Epidermal melanocyte (primary cell): Measurements from ENCODE around the gene IFRD2.
A peak's percentile ranks its signal among the peaks of the same experiment; 100 is the strongest.

ENCODE experiments used
- DNase-seq: peaks from one replicate; pipeline ENCODE4 v3.0.0; 2011; ENCODE audit warnings: low spot score; ENCODE audit not compliant: insufficient read length

Gene IFRD2, protein sequence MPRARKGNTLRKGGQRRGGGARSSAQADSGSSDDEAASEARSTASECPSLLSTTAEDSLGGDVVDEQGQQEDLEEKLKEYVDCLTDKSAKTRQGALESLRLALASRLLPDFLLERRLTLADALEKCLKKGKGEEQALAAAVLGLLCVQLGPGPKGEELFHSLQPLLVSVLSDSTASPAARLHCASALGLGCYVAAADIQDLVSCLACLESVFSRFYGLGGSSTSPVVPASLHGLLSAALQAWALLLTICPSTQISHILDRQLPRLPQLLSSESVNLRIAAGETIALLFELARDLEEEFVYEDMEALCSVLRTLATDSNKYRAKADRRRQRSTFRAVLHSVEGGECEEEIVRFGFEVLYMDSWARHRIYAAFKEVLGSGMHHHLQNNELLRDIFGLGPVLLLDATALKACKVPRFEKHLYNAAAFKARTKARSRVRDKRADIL

DNA sequence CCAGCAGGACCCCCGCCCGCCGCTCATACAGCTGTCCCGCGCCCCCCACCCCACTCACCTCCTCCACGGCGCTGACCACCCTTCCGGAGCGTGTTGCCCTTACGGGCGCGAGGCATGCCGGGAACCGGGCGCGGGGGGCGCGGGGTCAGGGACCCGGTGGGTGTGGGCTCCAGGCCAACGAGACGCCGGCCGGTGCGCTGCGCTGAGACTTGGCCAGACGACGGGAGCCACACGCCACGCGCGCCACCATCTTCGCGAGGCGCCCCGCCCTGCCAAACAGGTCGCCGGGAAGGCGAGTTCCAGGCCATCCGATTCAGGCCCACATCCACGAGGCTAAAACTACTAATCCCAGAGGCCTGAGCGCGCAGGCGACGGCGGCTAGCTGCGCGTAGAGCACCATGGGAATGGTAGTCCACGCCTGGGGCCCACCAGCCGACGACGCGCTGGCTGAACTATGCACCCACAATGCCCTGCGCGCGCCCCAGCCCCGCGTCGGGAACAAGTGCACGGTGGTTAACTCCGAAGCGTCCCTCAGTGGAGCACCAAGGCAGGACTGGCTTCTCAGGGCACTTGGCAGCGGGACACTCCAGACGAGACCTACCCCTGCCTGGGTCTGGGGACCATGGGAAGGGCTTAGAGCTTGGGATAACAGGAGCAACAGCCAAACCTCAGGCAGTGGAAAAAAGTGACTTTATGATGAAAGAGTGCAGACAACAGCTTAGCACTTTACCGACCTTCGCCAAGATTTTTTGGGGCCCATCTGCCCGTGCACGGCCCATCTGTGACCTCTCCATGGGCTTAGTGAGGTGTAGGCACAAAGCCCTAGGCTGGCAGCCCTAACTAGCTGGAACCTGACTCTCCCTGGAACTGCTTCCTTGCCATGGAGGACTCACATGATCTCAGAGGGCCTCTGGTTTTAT, at the start of gene IFRD2:
Gene IFRD2 (minus strand): TSS at position 271 of the 920 bp plus-strand sequence. CDS start 155 bp downstream, at position 116.
- DNase-seq, result peak; percentile 90

DNA sequence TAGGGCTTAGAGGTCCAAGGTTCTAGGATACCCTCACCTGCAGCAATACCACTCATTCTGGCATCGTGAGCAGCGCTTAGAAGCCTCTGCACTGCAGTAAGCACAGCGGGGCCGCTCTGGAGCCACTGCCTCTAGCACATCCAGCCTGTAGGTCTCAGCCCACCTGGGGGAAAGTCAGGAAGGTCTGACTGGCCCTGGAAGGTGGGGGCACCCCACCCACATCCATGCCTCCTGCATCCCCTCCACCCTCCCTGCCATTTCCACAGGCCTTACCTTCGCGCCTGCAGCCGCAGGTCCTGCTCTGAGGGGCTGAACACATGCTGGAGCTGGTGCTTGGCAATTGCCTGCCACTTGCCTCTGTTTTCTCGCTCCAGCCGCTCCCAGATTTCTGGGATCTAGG, 49.3 kb upstream of the IFRD2 start:
- no peak for DNase-seq

DNA sequence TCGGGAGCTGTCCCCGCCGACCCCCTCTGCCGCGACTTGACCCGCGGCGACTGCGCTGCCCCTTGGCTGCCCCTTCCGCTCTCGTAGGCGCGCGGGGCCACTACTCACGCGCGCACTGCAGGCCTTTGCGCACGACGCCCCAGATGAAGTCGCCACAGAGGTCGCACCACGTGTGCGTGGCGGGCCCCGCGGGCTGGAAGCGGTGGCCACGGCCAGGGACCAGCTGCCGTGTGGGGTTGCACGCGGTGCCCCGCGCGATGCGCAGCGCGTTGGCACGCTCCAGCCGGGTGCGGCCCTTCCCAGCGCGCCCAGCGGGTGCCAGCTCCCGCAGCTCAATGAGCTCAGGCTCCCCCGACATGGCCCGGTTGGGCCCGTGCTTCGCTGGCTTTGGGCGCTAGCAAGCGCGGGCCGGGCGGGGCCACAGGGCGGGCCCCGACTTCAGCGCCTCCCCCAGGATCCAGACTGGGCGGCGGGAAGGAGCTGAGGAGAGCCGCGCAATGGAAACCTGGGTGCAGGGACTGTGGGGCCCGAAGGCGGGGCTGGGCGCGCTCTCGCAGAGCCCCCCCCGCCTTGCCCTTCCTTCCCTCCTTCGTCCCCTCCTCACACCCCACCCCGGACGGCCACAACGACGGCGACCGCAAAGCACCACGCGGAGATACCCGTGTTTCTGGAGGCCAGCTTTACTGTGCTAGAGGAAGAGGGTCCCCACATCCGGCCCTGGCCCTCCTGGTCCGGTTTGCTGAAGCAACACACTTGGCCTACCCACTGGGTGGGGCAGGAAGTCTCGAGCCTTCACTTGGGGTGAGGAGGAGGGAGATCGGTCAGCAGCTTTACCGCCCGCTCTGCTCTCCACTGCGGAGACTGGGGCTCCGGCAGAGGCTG, 48.5 kb upstream of the IFRD2 start, which contains the start of gene RASSF1:
Gene RASSF1 (minus strand): TSS at position 389 of the 882 bp plus-strand sequence. CDS start 31 bp downstream, at position 358.
- no peak for DNase-seq

DNA sequence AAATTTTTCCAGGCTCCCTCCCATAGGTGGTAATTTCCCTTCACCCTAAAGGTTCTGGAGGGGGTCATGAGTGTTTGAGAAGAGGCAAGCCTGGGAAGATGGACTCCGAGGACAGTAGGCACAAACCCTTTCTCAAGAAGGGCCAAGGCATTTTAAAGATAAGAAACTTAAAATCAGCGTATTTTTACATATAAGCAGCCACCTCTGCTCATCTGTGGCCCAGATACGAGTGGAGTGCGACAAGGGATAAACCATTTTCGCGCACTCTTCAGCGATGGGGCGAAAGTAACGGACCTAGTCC, 47.9 kb upstream of the IFRD2 start:
- DNase-seq, result no peak

DNA sequence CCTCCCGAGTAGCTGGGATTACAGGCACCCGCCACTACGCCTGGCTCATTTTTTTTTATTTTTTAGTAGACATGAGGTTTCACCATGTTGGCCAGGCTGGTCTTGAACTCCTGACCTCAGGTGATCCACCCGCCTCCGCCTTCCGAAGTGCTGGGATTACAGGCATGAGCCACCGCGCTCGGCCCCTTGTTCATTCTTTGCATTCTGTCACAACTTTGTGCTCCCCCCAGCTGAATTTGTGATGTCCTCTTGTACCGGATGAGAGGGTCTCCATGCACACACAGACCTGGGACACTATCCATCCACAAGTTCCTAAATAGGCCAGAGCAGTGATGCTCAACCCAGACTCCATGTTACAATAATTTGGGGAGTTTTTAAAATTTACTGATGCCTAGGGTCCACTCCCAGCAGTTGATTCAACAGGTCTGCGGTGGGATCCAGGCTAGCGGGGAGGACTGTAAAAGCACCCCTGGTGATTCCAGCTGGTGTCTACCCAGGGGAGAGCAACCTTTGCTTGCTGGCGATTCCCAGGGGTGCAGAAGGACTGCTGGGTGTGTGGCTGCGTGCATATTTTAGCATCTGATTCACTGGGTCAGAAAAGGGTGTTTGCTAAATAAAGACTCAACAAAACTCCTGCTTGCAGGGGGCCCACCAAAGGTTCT, 47.4 kb upstream of the IFRD2 start:
- no peak for DNase-seq

DNA sequence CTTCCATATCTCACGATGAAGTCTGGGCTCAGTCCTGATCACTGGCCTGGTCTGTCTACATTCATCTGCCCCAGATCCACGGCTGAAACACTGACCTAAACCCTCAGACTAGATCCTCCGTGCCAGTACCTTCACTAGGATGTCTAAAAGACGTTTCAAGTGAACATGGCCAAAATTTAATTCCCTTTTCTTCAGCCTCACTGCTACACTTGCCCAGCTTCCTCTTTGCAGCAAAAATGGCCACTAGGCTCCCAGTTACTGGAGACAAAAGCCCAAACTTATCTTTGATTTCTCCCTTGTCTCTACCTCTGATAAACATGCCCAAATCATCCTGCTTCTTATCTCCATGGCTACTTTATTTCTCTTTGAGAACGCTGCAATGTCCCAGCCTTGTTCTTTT, 46.7 kb upstream of the IFRD2 start:
- DNase-seq, result no peak

DNA sequence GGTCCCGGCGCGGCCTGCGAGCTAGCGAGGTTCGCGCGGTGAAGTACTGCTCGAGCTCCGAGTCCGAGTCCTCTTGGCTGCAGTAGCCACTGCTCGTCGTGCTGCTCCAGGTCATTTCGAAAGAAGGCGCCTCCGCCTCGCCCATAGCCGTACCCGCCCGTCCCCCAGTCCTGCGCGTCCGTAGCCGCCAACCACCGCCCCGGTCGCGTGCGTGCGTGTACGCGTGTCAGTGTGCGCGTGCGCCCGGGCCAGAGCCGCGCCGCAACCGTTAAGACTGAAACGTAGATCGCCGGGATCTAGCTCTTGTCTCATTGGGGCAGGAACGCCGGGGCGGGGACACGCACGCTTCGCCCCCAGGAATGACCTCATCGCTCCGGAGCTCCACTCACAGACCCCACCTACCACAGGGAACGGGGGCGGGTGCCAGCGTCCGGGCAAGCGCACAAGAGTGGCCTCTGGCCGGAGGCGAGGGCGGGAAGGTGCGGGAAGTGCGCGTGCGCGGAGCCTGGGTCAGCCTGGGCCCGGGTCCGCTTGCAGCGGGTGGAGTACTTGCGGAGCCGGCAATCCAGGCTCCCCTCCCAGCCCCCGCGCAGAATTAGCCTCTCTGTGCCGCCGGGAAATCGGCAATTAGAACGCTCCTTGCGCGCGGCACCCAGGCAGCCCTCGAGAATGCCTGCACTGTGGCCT, 45.1 kb upstream of the IFRD2 start:
- peak; percentile 99 for DNase-seq

DNA sequence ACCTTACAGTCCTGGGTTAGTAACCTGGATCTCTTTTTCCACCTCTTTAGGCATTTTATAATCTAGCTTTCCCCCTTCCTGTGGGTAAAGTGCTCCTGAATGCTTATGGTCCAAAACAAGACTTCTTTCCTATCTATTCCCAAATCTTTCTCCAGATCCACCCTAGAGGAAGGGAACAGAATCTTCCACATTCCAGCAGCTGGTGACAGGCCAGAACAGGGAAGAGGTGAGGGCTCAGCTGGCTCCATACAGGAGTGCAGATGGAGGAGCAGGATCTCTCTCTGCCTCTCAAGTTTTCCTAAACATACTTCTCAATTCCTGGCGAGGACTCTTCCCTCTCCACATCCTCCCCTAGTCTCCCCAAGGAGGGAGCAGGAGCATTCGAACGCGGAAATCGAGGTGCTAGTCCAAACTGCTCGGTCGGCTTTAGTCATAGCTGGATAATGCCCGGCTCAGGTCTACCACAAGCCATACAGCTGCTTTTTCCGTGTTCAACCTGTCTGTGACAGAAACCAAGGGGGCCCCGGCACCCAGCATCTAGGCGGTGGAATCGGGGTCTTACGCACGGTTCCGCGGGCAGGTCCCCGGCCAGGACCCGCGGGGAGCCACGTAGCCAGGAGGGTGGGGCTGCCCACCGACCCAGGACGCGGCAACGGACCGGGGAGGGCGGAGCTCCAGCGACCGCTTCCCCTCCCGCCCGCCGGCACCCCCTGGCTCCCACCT, 44.4 kb upstream of the IFRD2 start:
- no peak for DNase-seq

DNA sequence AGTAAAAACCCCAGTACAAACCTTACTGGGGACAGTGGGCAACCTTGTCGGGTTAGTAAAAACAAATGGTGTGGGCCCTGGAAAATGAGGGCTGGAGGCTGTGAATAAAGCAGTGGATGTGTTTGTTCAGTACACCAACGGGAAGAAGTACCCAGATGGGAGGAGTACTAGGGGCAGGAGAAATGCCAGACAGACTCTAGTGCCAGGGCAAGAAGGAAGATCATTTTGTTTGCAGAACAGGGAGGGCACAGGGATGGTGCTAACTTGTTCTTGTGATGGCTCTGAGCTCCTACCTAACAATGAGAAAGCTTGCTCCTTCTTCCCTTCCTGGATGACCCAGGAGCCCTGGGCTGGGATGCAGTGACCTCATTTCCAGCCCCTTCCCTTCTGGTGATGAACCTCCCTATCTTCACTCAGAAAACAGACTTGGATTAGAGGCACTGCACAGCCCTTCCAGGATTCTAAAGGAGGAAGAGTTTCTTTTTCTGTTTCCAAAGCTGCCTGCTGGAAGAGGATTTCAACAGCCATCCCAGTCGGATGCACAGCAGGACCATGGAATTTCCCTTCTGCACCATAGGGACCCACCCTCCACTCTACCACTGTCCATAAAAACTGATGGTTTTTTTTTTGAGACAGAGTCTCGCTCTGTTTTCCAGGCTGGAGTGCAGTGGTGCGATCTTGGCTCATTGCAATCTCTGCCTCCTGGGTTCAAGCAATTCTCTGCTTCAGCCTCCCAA, 42.3 kb upstream of the IFRD2 start:
- no peak for DNase-seq

DNA sequence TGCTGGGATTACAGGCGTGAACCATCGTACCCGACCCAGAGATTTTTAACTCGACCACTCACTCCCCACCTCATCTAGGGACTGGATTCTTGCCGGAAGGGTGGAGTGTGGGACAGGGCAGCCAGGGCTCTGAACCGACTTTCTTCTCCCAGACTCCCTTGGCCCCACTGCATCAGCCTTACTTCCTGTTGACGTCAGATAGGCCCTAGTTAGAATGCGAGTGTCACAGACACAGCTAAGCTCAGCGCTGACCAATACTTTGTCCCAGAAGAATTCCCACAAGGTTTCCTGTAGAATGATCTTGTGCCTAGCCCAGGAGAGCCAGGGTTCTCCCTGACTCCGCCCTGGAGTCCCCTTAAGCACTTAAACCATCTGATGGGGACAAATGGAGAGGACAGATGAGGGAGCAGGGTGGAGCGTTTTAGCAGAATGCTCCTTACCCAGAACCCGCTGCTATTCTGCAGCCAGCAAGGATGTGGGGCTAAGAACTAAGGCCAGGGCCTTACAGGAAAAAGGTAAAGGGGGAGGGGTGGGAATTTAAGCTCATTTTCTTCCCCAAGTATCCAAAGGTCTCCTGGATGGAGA, 41.6 kb upstream of the IFRD2 start:
- no peak for DNase-seq

DNA sequence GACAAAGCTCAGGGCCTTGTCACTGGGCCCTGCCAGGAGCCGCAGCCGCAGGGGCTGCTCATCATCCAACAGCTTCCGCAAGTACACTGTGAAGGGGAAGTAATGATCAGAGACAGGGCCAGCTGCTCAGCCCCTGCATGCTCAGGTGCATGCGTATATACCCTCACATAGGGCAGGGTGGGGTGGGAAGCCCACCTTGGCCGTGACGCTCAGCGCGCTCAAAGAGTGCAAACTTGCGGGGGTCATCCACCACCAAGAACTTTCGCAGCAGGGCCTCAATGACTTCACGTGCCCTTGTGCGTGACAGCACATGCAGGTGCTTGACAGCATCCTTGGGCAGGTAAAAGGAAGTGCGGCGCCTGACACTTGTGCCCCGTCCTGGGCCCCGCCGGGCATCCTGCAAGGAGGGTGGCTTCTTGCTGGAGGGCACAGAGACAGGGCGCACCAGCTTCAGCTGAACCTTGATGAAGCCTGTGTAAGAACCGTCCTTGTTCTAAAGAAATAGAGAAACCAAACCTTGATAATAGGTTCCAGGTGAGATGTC, 39.2 kb upstream of the IFRD2 start:
- DNase-seq, result no peak

DNA sequence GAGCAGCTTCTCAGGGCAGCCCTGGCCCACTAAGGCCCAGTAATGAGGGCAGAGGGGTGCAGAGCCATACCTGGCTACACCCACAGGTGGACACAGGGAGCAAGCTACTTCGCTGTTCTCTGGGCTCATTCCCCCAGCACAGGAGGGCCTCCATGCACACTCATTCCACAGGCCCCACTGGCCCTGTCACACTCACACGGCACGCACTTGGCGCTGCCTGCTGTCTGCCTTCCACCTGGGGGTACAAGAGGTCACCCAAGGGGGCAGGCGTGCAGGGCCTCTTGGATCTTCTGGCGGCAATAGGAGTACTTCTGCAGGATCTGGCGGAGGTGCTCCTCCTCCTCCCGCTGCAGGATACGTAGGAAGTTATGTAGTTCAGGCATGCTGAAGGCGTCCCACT, 38.1 kb upstream of the IFRD2 start:
- DNase-seq, result no peak

DNA sequence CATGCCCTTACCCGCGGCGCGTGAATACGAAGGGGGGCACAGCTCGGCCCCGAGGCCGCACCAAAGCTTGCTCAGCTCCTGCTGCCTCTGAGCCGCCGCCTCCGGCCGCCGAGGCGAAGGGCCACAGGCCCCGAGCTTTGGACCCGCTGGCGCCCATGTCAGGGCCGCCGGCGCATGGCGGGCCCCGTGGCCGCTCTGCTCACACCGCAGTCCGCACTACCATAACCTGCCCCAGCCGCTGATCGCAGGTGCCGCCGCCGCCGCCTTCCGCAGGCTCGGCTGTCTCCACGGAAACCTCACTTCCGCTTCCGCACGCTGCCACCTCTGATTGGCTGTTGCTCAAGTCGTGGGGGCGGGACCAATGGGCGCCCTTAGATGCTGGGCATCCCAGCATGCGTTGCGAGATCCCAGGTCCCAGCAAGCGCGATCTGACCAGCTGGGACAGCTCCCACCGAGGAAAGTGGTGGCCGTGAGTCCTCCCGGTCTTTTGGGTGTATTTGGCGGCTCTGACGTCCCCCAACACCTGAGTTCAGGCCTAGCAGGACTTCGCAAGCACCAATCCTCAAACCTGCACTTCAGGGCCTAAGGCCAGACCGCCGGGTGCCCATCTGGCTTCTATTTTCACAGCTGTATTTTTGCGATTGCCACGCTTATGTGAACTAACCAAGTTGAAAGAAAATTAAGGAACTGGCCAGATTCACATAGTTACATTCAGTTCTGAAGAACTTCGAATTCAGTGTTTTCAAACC, 35.9 kb upstream of the IFRD2 start, which contains the start of gene TUSC2:
Gene TUSC2 (minus strand): TSS at position 281 of the 749 bp plus-strand sequence. CDS start 124 bp downstream, at position 157.
- DNase-seq, result peak; percentile 99

DNA sequence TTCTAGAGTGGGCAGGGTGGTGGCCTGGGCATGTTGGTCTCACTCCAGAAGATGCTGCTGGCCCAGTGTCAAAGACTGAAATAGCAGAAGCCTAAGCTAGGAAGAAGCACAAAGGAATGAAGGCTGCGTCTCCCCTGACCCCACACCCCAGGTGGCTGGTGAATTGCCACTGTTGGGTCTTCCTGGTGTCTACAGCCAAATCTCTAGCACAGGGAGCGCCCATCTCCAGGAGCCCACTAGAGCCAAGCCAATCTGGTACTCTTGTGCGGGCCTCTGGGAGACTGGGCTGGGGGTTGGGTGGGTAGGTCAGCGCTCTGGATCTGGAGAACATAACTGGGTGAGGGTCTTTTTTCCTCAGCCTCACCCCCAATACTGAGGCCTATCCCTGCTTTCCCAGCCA, 34.9 kb upstream of the IFRD2 start:
- DNase-seq, result no peak

DNA sequence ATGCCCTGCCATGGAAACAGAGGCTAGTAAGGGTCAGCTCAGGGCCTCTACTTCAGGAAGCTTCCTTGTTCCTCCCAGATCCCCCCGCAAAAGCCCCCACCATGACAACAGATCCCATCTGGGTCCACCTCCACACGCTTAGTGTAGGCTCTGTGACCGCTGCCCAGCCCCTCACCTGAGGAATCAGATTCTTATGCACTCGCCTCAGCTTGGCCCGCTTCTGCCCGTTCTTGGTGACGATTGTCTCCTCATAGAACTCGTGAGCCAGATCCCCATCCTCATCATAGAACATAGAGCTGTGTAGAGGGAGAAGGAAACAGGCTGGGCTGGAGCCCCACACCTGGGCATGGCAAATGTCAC, 33.9 kb upstream of the IFRD2 start:
- no peak for DNase-seq

DNA sequence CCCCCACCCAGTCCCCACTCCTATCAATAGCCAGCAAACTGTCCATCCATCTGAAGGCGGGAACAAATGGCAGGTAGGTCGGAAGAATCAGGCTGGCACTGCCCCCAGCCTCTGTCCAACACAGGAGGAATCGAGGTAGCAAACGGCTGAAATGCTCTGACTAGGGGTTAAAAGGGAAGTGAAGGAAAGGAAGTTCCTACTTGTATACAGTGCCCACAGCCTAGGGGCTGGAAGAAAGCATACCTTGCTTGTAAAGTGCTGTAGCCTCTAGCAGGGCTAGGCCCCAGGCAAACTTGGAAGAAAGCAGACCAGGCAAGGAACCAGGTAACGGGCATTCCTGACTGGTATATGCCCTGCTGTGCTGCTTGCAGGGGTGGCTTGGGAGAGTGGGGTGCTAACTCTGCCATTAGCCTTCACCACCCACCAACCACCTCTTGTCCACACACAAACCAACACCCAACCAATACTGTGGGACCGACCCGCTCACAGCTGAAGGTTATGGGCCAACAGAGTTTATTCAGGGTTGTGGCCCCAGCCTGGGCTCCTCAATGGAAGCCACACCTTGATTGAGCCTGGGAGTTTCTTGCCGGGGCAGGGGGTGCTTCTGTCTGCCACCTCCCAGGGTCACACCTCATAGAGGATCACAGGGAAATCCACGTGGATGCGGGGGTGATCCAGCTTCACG, 33.4 kb upstream of the IFRD2 start:
- DNase-seq, result no peak

DNA sequence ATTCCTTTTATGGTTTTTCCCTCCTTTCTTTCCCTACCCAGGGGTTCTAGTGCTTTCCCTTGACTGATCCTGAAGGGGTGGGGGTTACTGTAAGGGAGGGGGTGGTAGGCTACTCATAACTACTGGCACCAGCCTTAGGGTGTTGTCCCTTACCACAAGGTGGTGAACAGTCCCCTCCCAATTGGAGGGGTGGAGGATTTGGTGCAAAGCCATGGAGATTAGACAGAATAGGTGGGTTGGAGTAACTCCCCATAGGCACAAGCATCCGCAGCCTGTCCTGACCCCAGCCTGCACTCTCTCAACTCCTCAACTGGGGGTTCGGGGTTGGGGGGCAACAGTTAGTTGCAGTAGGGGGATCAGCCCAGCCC, 32.9 kb upstream of the IFRD2 start:
- no peak for DNase-seq
